Stimulated activated CD4-positive, alpha-beta T cell treated with anti-CD3 and anti-CD28 coated beads, Interleukin-12 subunit alpha, Interleukin-12 subunit beta, amount 100 ng/mL, for 4 hours (primary cell): Measurements from ENCODE around the gene RAB26.
A peak's percentile ranks its signal among the peaks of the same experiment; 100 is the strongest.
"Not testable (repeated sequence)": the region's sequence is repeated elsewhere in the genome, so short reads cannot be mapped to it uniquely, and the experiment has no call there.

Experiments used
- DNase-seq: peaks from one replicate; pipeline ENCODE4 v3.0.0-alpha.2; 2020

RAB26 gene

GRCh38 chr16:2147981-2148671 is at the start of gene RAB26:
Gene RAB26, plus strand, starts transcription at chr16:2148625. Its CDS starts 159 bp downstream, at chr16:2148784.
- peak; percentile 57 for DNase-seq

GRCh38 chr16:2101581-2101980 is 46.8 kb upstream of the RAB26 start:
- not testable (repeated sequence) for DNase-seq

GRCh38 chr16:2102471-2102870 is 46.0 kb upstream of the RAB26 start:
- DNase-seq = no peak

GRCh38 chr16:2104464-2104863 is 44.0 kb upstream of the RAB26 start:
- not testable (repeated sequence) for DNase-seq

GRCh38 chr16:2105291-2105690 is 43.1 kb upstream of the RAB26 start:
- DNase-seq = not testable (repeated sequence)

- not testable (repeated sequence) for DNase-seq
Observed at GRCh38 chr16:2105769-2106168, 42.7 kb upstream of the RAB26 start.

- not testable (repeated sequence) for DNase-seq
Observed at GRCh38 chr16:2106211-2106610, 42.2 kb upstream of the RAB26 start.

- not testable (repeated sequence) for DNase-seq
Observed at GRCh38 chr16:2107121-2107790, 41.2 kb upstream of the RAB26 start.

GRCh38 chr16:2107791-2108125 is 40.7 kb upstream of the RAB26 start:
- DNase-seq = not testable (repeated sequence)

- not testable (repeated sequence) for DNase-seq
Observed at GRCh38 chr16:2108446-2109270, 39.8 kb upstream of the RAB26 start.

- not testable (repeated sequence) for DNase-seq
Observed at GRCh38 chr16:2109271-2109580, 39.2 kb upstream of the RAB26 start.

GRCh38 chr16:2109872-2110271 is 38.6 kb upstream of the RAB26 start:
- not testable (repeated sequence) for DNase-seq

- DNase-seq = not testable (repeated sequence)
Observed at GRCh38 chr16:2110332-2111008, 38.0 kb upstream of the RAB26 start.

GRCh38 chr16:2111009-2111353 is 37.4 kb upstream of the RAB26 start:
- DNase-seq = not testable (repeated sequence)

GRCh38 chr16:2111412-2112335 is 36.8 kb upstream of the RAB26 start:
- DNase-seq = not testable (repeated sequence)

GRCh38 chr16:2112539-2113106 is 35.8 kb upstream of the RAB26 start:
- DNase-seq = not testable (repeated sequence)

- DNase-seq = not testable (repeated sequence)
Observed at GRCh38 chr16:2114225-2114624, 34.2 kb upstream of the RAB26 start.

- DNase-seq = not testable (repeated sequence)
Observed at GRCh38 chr16:2114885-2115590, 33.4 kb upstream of the RAB26 start.

GRCh38 chr16:2115591-2115973 is 32.8 kb upstream of the RAB26 start:
- DNase-seq = no peak

- DNase-seq = not testable (repeated sequence)
Observed at GRCh38 chr16:2116428-2116827, 32.0 kb upstream of the RAB26 start.

- DNase-seq = not testable (repeated sequence)
Observed at GRCh38 chr16:2117341-2117740, 31.1 kb upstream of the RAB26 start.
